Uterus (tissue), 2 donors: ENCODE results near the gene MIPEP.

Experiments used
- CTCF ChIP-seq, 4 experiments: fragments of 200-600 bp in 2 of 4; fragments of 450-650 bp in 2 of 4; sonication (generic) in 2 of 4; IDR thresholded peaks; one replicate each; pipeline ENCODE4 v1.5.1; 2016 to 2019; ENCODE audit warnings: antibody characterized with exemption in 4 of 4, mild to moderate bottlenecking in 2 of 4, moderate library complexity in 1 of 4
- POLR2A ChIP-seq, 2 donors: fragments of 450-650 bp; IDR thresholded peaks; one replicate each; pipeline ENCODE4 v1.6.1; 2016; ENCODE audit warnings: antibody characterized with exemption in 2 of 2, mild to moderate bottlenecking in 1 of 2, moderate library complexity in 1 of 2

- no peak for TF ChIP-seq CTCF (IDR thresholded peaks at IDR 0.05)
- TF ChIP-seq POLR2A (IDR thresholded peaks at IDR 0.05), result no peak
Measured at GRCh38 chr13:23852351-23852750, 36.8 kb downstream of the MIPEP start.
